Vagina (tissue), 2 donors: ENCODE data around the gene WSB1.

Experiments
- POLR2A ChIP-seq, 2 donors: fragments of 450-650 bp; IDR thresholded peaks; one replicate each; pipeline ENCODE4 v1.6.1; 2017; ENCODE audit warnings: antibody characterized with exemption in 2 of 2, mild to moderate bottlenecking in 2 of 2, moderate library complexity in 2 of 2
- TF ChIP-seq, protein P1 (sequence below), 3 experiments: fragments of 450-650 bp in 2 of 3; fragments of 200-600 bp in 1 of 3; sonication (generic) in 1 of 3; IDR thresholded peaks; one replicate each; pipeline ENCODE4 v1.5.1; 2017 to 2019; ENCODE audit warnings: antibody characterized with exemption in 3 of 3, mild to moderate bottlenecking in 2 of 3, moderate library complexity in 2 of 3

DNA sequence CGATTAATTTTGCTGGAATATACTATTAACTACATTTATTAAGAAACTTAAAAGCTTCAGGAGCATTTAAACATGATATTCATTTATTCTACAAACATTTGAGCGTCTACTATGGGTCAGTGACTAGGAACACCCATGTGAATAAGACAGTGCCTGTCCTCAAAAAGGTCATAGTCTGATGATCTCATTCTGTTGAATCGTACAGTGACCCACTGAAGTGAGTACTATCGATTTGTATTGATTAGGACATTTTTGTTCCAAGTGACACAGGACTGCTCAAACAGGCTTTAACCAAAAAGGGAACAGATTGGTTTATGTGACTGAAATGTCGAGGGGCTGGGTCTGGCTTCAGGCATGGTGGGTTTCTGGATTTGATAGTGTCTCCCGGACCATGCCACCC is 68.6 kb downstream of the WSB1 start:
- TF ChIP-seq, protein P1, sequence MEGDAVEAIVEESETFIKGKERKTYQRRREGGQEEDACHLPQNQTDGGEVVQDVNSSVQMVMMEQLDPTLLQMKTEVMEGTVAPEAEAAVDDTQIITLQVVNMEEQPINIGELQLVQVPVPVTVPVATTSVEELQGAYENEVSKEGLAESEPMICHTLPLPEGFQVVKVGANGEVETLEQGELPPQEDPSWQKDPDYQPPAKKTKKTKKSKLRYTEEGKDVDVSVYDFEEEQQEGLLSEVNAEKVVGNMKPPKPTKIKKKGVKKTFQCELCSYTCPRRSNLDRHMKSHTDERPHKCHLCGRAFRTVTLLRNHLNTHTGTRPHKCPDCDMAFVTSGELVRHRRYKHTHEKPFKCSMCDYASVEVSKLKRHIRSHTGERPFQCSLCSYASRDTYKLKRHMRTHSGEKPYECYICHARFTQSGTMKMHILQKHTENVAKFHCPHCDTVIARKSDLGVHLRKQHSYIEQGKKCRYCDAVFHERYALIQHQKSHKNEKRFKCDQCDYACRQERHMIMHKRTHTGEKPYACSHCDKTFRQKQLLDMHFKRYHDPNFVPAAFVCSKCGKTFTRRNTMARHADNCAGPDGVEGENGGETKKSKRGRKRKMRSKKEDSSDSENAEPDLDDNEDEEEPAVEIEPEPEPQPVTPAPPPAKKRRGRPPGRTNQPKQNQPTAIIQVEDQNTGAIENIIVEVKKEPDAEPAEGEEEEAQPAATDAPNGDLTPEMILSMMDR (IDR thresholded peaks at IDR 0.05) = no peak
- TF ChIP-seq POLR2A (IDR thresholded peaks at IDR 0.05) = no peak
